Omental fat pad (tissue), 4 donors: Measurements from ENCODE around the gene HUWE1. TPM values are rescaled to one million over a fixed set of nuclear protein-coding genes. Genes with fewer than 3 reads are reported as not detected.

Source experiments
- ATAC-seq: fragments of 150-250 bp; one replicate; pipeline ENCODE4 v1.9.1; 2016; ENCODE audit warnings: mild to moderate bottlenecking, moderate library complexity; ENCODE audit not compliant: low FRiP score
- DNase-seq: peaks from one replicate; pipeline ENCODE4 v3.0.0-alpha.2; 2019; ENCODE audit warnings: low spot score
- CTCF ChIP-seq, 3 donors: fragments of 450-650 bp; IDR thresholded peaks; one replicate each; pipeline ENCODE4 v1.5.1; 2016 to 2017; ENCODE audit warnings: antibody characterized with exemption in 3 of 3, mild to moderate bottlenecking in 3 of 3, moderate library complexity in 2 of 3
- total RNA-seq, 4 donors: library from RNA; depleted of rRNA; stranded (reverse); fragments of >200 nt; gene quantifications; one replicate each; pipeline ENCODE4 v1.1.0, GENCODE V29; 2016

Gene HUWE1
- total RNA-seq, 4 donors from 2014 or later, result 91.3 to 137 (median 118) TPM

GRCh38 chrX:53684415-53685192 lies 1.9 kb downstream of the HUWE1 start:
- no peak for TF ChIP-seq CTCF (IDR thresholded peaks at IDR 0.05)
- ATAC-seq (no peak), DNase-seq (no peak)

GRCh38 chrX:53683556-53684414 lies 2.7 kb downstream of the HUWE1 start:
- peak; percentile 87 for ATAC-seq
- DNase-seq, result peak; percentile 54
- TF ChIP-seq CTCF (IDR thresholded peaks at IDR 0.05), result no peak

GRCh38 chrX:53682885-53683555 lies 3.5 kb downstream of the HUWE1 start:
- ATAC-seq (no peak), DNase-seq (no peak)
- no peak for TF ChIP-seq CTCF (IDR thresholded peaks at IDR 0.05)

- ATAC-seq (no peak), DNase-seq (no peak)
- TF ChIP-seq CTCF (IDR thresholded peaks at IDR 0.05), result no peak
These were observed 4.9 kb downstream of the HUWE1 start for GRCh38 chrX:53681661-53682060.

- DNase-seq, result no peak
- TF ChIP-seq CTCF (IDR thresholded peaks at IDR 0.05), result no peak
- no peak for ATAC-seq
These were observed 7.9 kb downstream of the HUWE1 start for GRCh38 chrX:53678667-53679066.

- TF ChIP-seq CTCF (IDR thresholded peaks at IDR 0.05), result no peak
- ATAC-seq (no peak), DNase-seq (no peak)
These were observed 9.2 kb downstream of the HUWE1 start for GRCh38 chrX:53677286-53677685.
